ENCODE measurements around the gene POM121. TPM values are rescaled to one million over a fixed set of nuclear protein-coding genes. Genes with fewer than 3 reads are reported as not detected.
"Not testable (repeated sequence)": the region's sequence is repeated elsewhere in the genome, so short reads cannot be mapped to it uniquely, and the experiment has no call there.

The POM121 gene
- 10 to 100 TPM; 25.5 to 37.2 (median 32.8) TPM for total RNA-seq

GRCh38 chr7:72924733-72925545 lies at the start of gene POM121:
Gene POM121, plus strand, starts transcription at chr7:72925095. Its CDS starts 27 bp downstream, at chr7:72925122.
- TF ChIP-seq, protein P1, sequence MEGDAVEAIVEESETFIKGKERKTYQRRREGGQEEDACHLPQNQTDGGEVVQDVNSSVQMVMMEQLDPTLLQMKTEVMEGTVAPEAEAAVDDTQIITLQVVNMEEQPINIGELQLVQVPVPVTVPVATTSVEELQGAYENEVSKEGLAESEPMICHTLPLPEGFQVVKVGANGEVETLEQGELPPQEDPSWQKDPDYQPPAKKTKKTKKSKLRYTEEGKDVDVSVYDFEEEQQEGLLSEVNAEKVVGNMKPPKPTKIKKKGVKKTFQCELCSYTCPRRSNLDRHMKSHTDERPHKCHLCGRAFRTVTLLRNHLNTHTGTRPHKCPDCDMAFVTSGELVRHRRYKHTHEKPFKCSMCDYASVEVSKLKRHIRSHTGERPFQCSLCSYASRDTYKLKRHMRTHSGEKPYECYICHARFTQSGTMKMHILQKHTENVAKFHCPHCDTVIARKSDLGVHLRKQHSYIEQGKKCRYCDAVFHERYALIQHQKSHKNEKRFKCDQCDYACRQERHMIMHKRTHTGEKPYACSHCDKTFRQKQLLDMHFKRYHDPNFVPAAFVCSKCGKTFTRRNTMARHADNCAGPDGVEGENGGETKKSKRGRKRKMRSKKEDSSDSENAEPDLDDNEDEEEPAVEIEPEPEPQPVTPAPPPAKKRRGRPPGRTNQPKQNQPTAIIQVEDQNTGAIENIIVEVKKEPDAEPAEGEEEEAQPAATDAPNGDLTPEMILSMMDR (IDR thresholded peaks at IDR 0.05): peak in 3 of 6 experiments; percentile 10 to 36 (median 13)
- no peak for TF ChIP-seq EP300 (IDR thresholded peaks at IDR 0.05)
- peak; percentile 23 to 82 (median 72) for TF ChIP-seq POLR2A (IDR thresholded peaks at IDR 0.05)
- peak; percentile 83 to 88 for TF ChIP-seq POLR2AphosphoS5 (IDR thresholded peaks at IDR 0.05)
- Histone ChIP-seq H3K27me3 (no peaks in the 10 kb centered on the region), H3K9me3 (no peaks in the 10 kb centered on the region), H3K36me3 (peaks cover 8 to 37% (median 30%) of the 10 kb centered on the region in 4 donors), H3K4me3 (peak within 1 kb of the TSS; percentile 65 to 95 (median 81)), H3K4me1 (peaks cover 15 to 28% (median 18%) of the 10 kb centered on the region in 4 donors), H3K27ac (peak within 1 kb of the TSS; percentile 88 to 95 (median 93))
- DNase-seq (peak; percentile 86 to 99), ATAC-seq (ENCODE audit: low FRiP score in 2 of 2) (peak; percentile 96 to 99)
- WGBS, 2 donors: 0 to 1% methylated on average over 14 to 34 of the region's 91 CpGs

GRCh38 chr7:72879079-72879736 lies 45.7 kb upstream of the POM121 start:
- not testable (repeated sequence) for H3K27me3 ChIP-seq, H3K4me1 ChIP-seq, H3K9me3 ChIP-seq, H3K36me3 ChIP-seq
- 0% methylated on average over 5 to 12 of the region's 59 CpGs for WGBS, 2 donors
- TF ChIP-seq, protein P1 (IDR thresholded peaks at IDR 0.05): peak in 4 of 6 experiments; percentile 5 to 40 (median 26)
- TF ChIP-seq POLR2AphosphoS5 (IDR thresholded peaks at IDR 0.05) (peak; percentile 91 to 92), POLR2A (IDR thresholded peaks at IDR 0.05) (peak in 2 of 4 donors; percentile 61 to 74)
- peak; percentile 100 for ATAC-seq (ENCODE audit: low FRiP score in 2 of 2)
- Histone ChIP-seq H3K27ac (peak overlapping the region; percentile 91 to 93 (median 92)), H3K4me3 (peak overlapping the region; percentile 78 to 89 (median 82))
- DNase-seq: peak; percentile 85 to 93

GRCh38 chr7:72879737-72880215 lies 45.1 kb upstream of the POM121 start:
- ATAC-seq (ENCODE audit: low FRiP score in 2 of 2) (peak in 1 of 2 donors; percentile 84), DNase-seq (peak; percentile 78 to 79)
- Histone ChIP-seq H3K27ac (peak overlapping the region; percentile 91 to 93 (median 92)), H3K4me3 (peak overlapping the region; percentile 78 to 89 (median 82))
- TF ChIP-seq POLR2AphosphoS5 (IDR thresholded peaks at IDR 0.05) (peak; percentile 31 to 65), POLR2A (IDR thresholded peaks at IDR 0.05) (peak in 2 of 4 donors; percentile 23)
- H3K4me1 ChIP-seq, H3K9me3 ChIP-seq, H3K36me3 ChIP-seq, H3K27me3 ChIP-seq: not testable (repeated sequence)
- 2 to 3% methylated on average over 12 to 13 of the region's 35 CpGs for WGBS, 2 donors

DNA sequence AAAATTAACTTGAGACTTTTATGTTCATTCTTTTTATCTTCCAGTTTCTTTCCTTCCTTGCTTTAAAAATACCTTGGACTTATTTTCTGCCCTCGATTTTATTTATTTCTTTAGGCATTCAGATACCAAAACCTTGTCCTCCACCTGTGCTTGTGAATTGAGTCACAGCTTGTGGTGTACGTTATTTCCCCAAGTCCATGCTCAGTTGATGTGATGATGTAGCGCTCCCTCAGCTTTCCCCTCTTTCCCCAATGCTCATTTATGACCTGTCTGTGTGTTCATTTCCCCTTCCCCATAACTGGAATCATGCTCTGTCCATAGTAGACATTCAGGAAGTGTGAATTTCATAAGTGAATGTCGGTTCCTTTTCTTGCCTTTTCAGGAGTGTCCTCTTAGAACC lies 33.1 kb upstream of the POM121 start:
- not testable (repeated sequence) for H3K27me3 ChIP-seq; H3K27ac ChIP-seq; H3K9me3 ChIP-seq; ATAC-seq (ENCODE audit: low FRiP score in 2 of 2); H3K4me3 ChIP-seq; H3K4me1 ChIP-seq; DNase-seq
- 74 to 78% methylated on average over 4 of the region's 4 CpGs for WGBS, 2 donors
- H3K36me3 ChIP-seq: peaks cover 3 to 57% (median 26%) of the 10 kb centered on the region in 4 donors

DNA sequence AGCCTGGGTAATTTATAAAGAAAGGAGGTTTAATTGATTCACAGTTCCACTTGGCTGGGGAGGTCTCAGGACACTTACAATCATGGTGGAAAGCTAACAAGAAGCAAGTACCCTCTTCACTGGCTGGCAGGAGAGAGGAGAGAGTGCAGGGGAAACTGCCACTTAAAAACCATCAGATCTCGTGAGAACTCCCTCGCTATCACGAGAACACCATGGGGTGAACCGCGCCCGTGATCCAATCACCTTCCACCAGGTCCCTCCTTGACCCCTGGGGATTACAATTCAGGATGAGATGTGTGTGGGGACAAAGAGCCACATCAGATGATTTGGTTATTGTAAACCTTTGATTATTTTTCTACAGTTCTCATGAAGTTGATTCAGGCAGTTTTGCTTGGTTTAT lies 20.2 kb upstream of the POM121 start:
- H3K4me1 ChIP-seq; H3K27me3 ChIP-seq; H3K9me3 ChIP-seq; DNase-seq; H3K27ac ChIP-seq; H3K4me3 ChIP-seq; ATAC-seq (ENCODE audit: low FRiP score in 2 of 2): not testable (repeated sequence)
- WGBS, 2 donors: 90 to 94% methylated on average over 6 of the region's 6 CpGs
- H3K36me3 ChIP-seq: peaks cover 0 to 50% (median 16%) of the 10 kb centered on the region in 4 donors

DNA sequence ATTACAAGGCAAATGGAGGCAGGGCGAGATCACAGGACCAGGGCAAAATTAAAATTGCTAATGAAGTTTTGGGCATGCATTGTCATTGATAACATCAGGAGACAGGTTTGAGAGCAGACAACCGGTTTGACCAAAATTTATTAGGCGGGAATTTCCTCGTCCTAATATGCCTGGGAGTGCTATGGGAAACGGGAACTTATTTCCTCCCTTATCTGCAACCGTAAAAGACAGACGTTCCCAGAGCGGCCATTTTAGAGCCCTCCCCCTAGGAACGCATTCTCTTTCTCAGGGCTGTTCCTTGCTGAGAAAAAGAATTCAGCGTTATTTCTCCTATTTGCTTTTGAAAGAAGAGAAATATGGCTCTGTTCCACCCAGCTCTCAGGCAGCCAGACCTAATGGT lies 16.5 kb upstream of the POM121 start:
- peaks cover 0 to 34% (median 16%) of the 10 kb centered on the region in 4 donors for H3K36me3 ChIP-seq
- not testable (repeated sequence) for DNase-seq; ATAC-seq (ENCODE audit: low FRiP score in 2 of 2); H3K27ac ChIP-seq; H3K4me3 ChIP-seq; H3K9me3 ChIP-seq; H3K4me1 ChIP-seq; H3K27me3 ChIP-seq
- 94 to 95% methylated on average over 10 of the region's 10 CpGs for WGBS, 2 donors

DNA sequence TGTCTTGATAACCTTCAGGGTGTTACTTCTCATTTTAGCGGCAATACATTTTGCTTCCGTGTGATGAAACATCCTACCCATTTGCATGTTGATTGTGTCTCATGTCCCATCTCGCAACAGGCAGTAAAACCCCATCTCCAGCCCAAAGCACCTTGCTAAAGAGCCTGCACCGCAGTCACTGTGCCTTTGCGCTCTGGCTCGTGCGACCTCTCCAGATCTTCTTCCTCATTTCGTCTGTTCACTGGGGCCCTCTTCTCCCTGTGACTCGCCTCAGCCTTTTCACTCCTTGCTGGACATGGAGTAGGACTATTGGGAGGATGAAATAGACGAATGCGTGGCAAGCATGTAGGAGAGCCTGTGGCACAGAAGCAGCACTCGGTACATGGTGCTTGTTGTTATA lies 13.5 kb upstream of the POM121 start:
- ATAC-seq (ENCODE audit: low FRiP score in 2 of 2); H3K27me3 ChIP-seq; H3K9me3 ChIP-seq; H3K4me1 ChIP-seq; H3K27ac ChIP-seq; H3K4me3 ChIP-seq: not testable (repeated sequence)
- peak in 1 of 2 donors; percentile 24 for DNase-seq
- WGBS, 2 donors: 87 to 91% methylated on average over 3 to 10 of the region's 12 CpGs
- H3K36me3 ChIP-seq: peaks cover 0 to 33% (median 13%) of the 10 kb centered on the region in 4 donors

GRCh38 chr7:72913750-72914149 lies 11.1 kb upstream of the POM121 start:
- not testable (repeated sequence) for H3K27me3 ChIP-seq; ATAC-seq (ENCODE audit: low FRiP score in 2 of 2); H3K9me3 ChIP-seq; H3K27ac ChIP-seq; H3K4me3 ChIP-seq; DNase-seq
- Histone ChIP-seq H3K4me1 (peaks cover 0 to 15% (median 6%) of the 10 kb centered on the region in 4 donors), H3K36me3 (peaks cover 0 to 29% (median 13%) of the 10 kb centered on the region in 4 donors)
- 86 to 92% methylated on average over 10 of the region's 10 CpGs for WGBS, 2 donors

Data from upper lobe of left lung (tissue), 6 donors.